Measurements from ENCODE around the gene SLC26A9. TPM values are rescaled to one million over a fixed set of nuclear protein-coding genes. Genes with fewer than 3 reads are reported as not detected.

SLC26A9 gene
- total and polyA plus RNA-seq, 2 donors (not counting 1 experiment from before 2014, with no cell fraction given): not detected

GRCh38 chr1:205972081-205972480, 28.8 kb upstream of the SLC26A9 start:
- DNase-seq (ENCODE audit: low read depth in 2 of 2): no peak
- H3K4me2 ChIP-seq (ENCODE audit: extremely low read depth, insufficient read depth, low read length): no peak overlapping the region

GRCh38 chr1:205971082-205971481, 27.8 kb upstream of the SLC26A9 start:
- H4K20me1 ChIP-seq (ENCODE audit: control insufficient read depth, extremely low read depth, insufficient read depth, low read length): no peaks in the 10 kb centered on the region
- no peaks in the 10 kb centered on the region for H3K9me3 ChIP-seq (ENCODE audit: control insufficient read depth, insufficient read depth, low read depth, low read length)
- no peak overlapping the region for H3K4me3 ChIP-seq (replicated peaks in 1 of 4; ENCODE audit: control extremely low read depth in 1 of 4, insufficient read depth in 1 of 4, low read depth in 3 of 4, low read length in 4 of 4)
- TF ChIP-seq EZH2 (IDR thresholded peaks at IDR 0.05; ENCODE audit: low read length, missing control alignments) (no peak), CTCF (conservative IDR thresholded peaks at IDR 0.05 in 1 of 2, IDR thresholded peaks at IDR 0.05 in 1 of 2; ENCODE audit: low read depth in 1 of 2, low read length in 2 of 2) (no peak)
- no peaks in the 10 kb centered on the region for H3K4me1 ChIP-seq (ENCODE audit: control insufficient read depth, extremely low read depth, insufficient read depth, low read length)
- no peak overlapping the region for H3K27ac ChIP-seq (ENCODE audit: insufficient read depth, low read length)
- no peak overlapping the region for H2AFZ ChIP-seq (ENCODE audit: low read length)
- no peak overlapping the region for H3K4me2 ChIP-seq (ENCODE audit: extremely low read depth, insufficient read depth, low read length)
- no peaks in the 10 kb centered on the region for H3K27me3 ChIP-seq (ENCODE audit: control insufficient read depth, insufficient read depth, low read length)
- H3K79me2 ChIP-seq (ENCODE audit: control insufficient read depth, insufficient read depth, low read length): no peaks in the 10 kb centered on the region
- H3K9ac ChIP-seq (ENCODE audit: insufficient read depth, low read length): no peak overlapping the region
- H3K36me3 ChIP-seq (ENCODE audit: control insufficient read depth, insufficient read depth, low read length): no peaks in the 10 kb centered on the region
- no peak for DNase-seq (ENCODE audit: low read depth in 2 of 2)

More at GRCh38 chr1:205972081-205972480, 28.8 kb upstream of the SLC26A9 start:
- TF ChIP-seq EZH2 (IDR thresholded peaks at IDR 0.05; ENCODE audit: low read length, missing control alignments) (no peak), CTCF (conservative IDR thresholded peaks at IDR 0.05 in 1 of 2, IDR thresholded peaks at IDR 0.05 in 1 of 2; ENCODE audit: low read depth in 1 of 2, low read length in 2 of 2) (no peak)
- Histone ChIP-seq H3K9ac (ENCODE audit: insufficient read depth, low read length) (no peak overlapping the region), H3K79me2 (ENCODE audit: control insufficient read depth, insufficient read depth, low read length) (no peaks in the 10 kb centered on the region), H3K27ac (ENCODE audit: insufficient read depth, low read length) (no peak overlapping the region), H4K20me1 (ENCODE audit: control insufficient read depth, extremely low read depth, insufficient read depth, low read length) (no peaks in the 10 kb centered on the region), H3K9me3 (ENCODE audit: control insufficient read depth, insufficient read depth, low read depth, low read length) (no peaks in the 10 kb centered on the region), H3K27me3 (ENCODE audit: control insufficient read depth, insufficient read depth, low read length) (no peaks in the 10 kb centered on the region), H2AFZ (ENCODE audit: low read length) (no peak overlapping the region), H3K4me3 (replicated peaks in 1 of 4; ENCODE audit: control extremely low read depth in 1 of 4, insufficient read depth in 1 of 4, low read depth in 3 of 4, low read length in 4 of 4) (no peak overlapping the region), H3K4me1 (ENCODE audit: control insufficient read depth, extremely low read depth, insufficient read depth, low read length) (no peaks in the 10 kb centered on the region), H3K36me3 (ENCODE audit: control insufficient read depth, insufficient read depth, low read length) (no peaks in the 10 kb centered on the region)

- no peak for DNase-seq (ENCODE audit: low read depth in 2 of 2)
- H3K27ac ChIP-seq (ENCODE audit: insufficient read depth, low read length): no peak overlapping the region
- TF ChIP-seq CTCF (conservative IDR thresholded peaks at IDR 0.05 in 1 of 2, IDR thresholded peaks at IDR 0.05 in 1 of 2; ENCODE audit: low read depth in 1 of 2, low read length in 2 of 2) (no peak), EZH2 (IDR thresholded peaks at IDR 0.05; ENCODE audit: low read length, missing control alignments) (no peak)
- no peaks in the 10 kb centered on the region for H3K36me3 ChIP-seq (ENCODE audit: control insufficient read depth, insufficient read depth, low read length)
- no peaks in the 10 kb centered on the region for H3K4me1 ChIP-seq (ENCODE audit: control insufficient read depth, extremely low read depth, insufficient read depth, low read length)
- H3K9ac ChIP-seq (ENCODE audit: insufficient read depth, low read length): no peak overlapping the region
- no peak overlapping the region for H2AFZ ChIP-seq (ENCODE audit: low read length)
- H3K27me3 ChIP-seq (ENCODE audit: control insufficient read depth, insufficient read depth, low read length): no peaks in the 10 kb centered on the region
- no peaks in the 10 kb centered on the region for H3K79me2 ChIP-seq (ENCODE audit: control insufficient read depth, insufficient read depth, low read length)
- H4K20me1 ChIP-seq (ENCODE audit: control insufficient read depth, extremely low read depth, insufficient read depth, low read length): no peaks in the 10 kb centered on the region
- no peak overlapping the region for H3K4me3 ChIP-seq (replicated peaks in 1 of 4; ENCODE audit: control extremely low read depth in 1 of 4, insufficient read depth in 1 of 4, low read depth in 3 of 4, low read length in 4 of 4)
- no peak overlapping the region for H3K4me2 ChIP-seq (ENCODE audit: extremely low read depth, insufficient read depth, low read length)
- no peaks in the 10 kb centered on the region for H3K9me3 ChIP-seq (ENCODE audit: control insufficient read depth, insufficient read depth, low read depth, low read length)
These were observed 27.2 kb upstream of the SLC26A9 start for GRCh38 chr1:205970486-205970885.
